OCI-LY7 (cell line): ENCODE data around the gene FOXP1.

Experiments
- CTCF ChIP-seq: fragments of 200-600 bp; sonication (generic); conservative IDR thresholded peaks from 2 replicates; pipeline ENCODE4 v1.5.1; 2014; ENCODE audit warnings: mild to moderate bottlenecking, antibody characterized with exemption, low read length, moderate library complexity, mixed read lengths
- EZH2phosphoT487 ChIP-seq: fragments of 200-600 bp; sonication (generic); IDR thresholded peaks from 2 replicates; pipeline ENCODE4 v1.6.1; 2018; ENCODE audit warnings: low read depth, borderline replicate concordance, mild to moderate bottlenecking, mixed run types, antibody characterized with exemption, low read length, moderate library complexity, mixed read lengths

- no peak for TF ChIP-seq CTCF
- TF ChIP-seq EZH2phosphoT487 = no peak
These were observed 238.0 kb downstream of the FOXP1 start for GRCh38 chr3:71345429-71346040.
